ENCODE measurements around the gene CHERP.

DNA sequence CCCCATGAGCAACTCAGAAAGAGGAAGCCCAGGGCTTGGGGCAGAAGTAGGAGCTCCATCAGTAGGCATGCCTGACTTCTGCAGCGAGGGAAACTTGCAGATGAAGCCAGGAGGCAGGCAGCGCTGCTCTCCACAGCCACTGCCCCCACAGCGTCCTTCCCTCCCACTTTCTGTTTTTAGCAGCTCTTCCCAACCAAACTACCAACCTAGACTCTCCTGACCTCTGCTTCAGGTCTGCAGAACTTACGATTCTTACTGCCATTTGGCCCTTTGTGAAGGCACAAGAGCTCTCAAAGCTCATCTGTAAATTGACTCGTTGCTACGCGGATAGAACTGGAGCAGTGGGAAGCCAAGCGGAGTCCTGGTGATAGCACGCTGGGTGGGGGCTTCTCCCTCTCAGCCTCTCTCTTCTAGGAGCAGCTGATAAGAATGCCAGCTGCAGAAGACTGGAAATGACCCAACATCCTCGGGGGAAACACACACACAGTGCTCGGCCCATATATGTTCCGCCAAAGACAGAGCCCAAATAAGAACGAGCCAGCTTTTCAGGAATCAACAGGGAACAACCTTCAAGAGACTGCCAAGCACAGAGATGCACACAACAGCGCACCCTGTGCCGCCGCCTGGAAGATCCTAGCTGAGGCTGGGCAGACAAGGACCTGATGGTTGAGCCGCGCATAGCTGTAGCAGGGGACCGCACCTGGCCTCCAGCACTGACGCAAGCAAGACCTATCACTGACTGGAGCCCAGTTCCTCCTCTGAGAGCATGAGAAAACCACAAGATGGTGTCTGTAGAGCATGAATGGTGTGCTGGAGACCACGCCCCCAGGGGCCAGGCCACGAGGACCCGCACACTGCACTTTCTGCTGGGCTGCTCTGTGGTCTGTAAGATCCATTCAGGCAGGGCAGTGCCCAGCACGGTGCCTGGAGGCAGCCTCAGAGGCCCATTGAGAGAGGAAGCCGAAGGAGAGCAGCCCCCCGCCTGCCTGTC is 45.9 kb upstream of the CHERP start:
- TF ChIP-seq, protein P1, sequence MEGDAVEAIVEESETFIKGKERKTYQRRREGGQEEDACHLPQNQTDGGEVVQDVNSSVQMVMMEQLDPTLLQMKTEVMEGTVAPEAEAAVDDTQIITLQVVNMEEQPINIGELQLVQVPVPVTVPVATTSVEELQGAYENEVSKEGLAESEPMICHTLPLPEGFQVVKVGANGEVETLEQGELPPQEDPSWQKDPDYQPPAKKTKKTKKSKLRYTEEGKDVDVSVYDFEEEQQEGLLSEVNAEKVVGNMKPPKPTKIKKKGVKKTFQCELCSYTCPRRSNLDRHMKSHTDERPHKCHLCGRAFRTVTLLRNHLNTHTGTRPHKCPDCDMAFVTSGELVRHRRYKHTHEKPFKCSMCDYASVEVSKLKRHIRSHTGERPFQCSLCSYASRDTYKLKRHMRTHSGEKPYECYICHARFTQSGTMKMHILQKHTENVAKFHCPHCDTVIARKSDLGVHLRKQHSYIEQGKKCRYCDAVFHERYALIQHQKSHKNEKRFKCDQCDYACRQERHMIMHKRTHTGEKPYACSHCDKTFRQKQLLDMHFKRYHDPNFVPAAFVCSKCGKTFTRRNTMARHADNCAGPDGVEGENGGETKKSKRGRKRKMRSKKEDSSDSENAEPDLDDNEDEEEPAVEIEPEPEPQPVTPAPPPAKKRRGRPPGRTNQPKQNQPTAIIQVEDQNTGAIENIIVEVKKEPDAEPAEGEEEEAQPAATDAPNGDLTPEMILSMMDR (conservative IDR thresholded peaks at IDR 0.05), result no peak
- TF ChIP-seq EZH2 (IDR thresholded peaks at IDR 0.05; ENCODE audit: low read depth), result no peak

All from PC-9 (cell line).